Non-pigmented ciliary epithelial cell (primary cell): ENCODE measurements around the gene TBC1D28.
"Not testable (repeated sequence)": the region's sequence is repeated elsewhere in the genome, so short reads cannot be mapped to it uniquely, and the experiment has no call there.

ENCODE experiments used
- DNase-seq: peaks from one replicate; pipeline ENCODE4 v3.0.0-alpha.2; 2010; ENCODE audit warnings: low read depth

Gene TBC1D28

GRCh38 chr17:18613016-18613415, 31.2 kb downstream of the TBC1D28 start:
- DNase-seq, result not testable (repeated sequence)

- not testable (repeated sequence) for DNase-seq
Observed at GRCh38 chr17:18593138-18593537, 51.1 kb downstream of the TBC1D28 start.
